Uterus (tissue), 4 donors: ENCODE data around the gene CARD11. TPM values are rescaled to one million over a fixed set of nuclear protein-coding genes. Genes with fewer than 3 reads are reported as not detected.

Source experiments
- DNase-seq, 2 donors: peaks; one replicate each; pipeline ENCODE4 v3.0.0-alpha.2; 2019 to 2020
- H3K27ac ChIP-seq, 2 donors: fragments of 200-600 bp; sonication (generic); 1 replicate in 1 of 2; 2 replicates in 1 of 2; pipeline ENCODE4 v1.5.1; 2016 to 2018
- H3K27me3 ChIP-seq, 2 donors: fragments of 200-600 bp; sonication (generic); one replicate each; pipeline ENCODE4 v1.5.1; 2018 to 2019; ENCODE audit warnings: control low read depth in 1 of 2
- H3K36me3 ChIP-seq, 2 donors: fragments of 200-600 bp; sonication (generic); one replicate each; pipeline ENCODE4 v1.5.1; 2019; ENCODE audit warnings: control low read depth in 1 of 2
- H3K4me1 ChIP-seq, 2 donors: fragments of 200-600 bp; sonication (generic); one replicate each; pipeline ENCODE4 v1.5.1; 2018 to 2019; ENCODE audit warnings: control low read depth in 1 of 2
- H3K4me3 ChIP-seq, 2 donors: fragments of 200-600 bp; sonication (generic); 1 replicate in 1 of 2; 2 replicates in 1 of 2; pipeline ENCODE4 v1.5.1; 2018 to 2019; ENCODE audit warnings: mild to moderate bottlenecking in 1 of 2
- H3K9me3 ChIP-seq, 2 donors: fragments of 200-600 bp; sonication (generic); one replicate each; pipeline ENCODE4 v1.5.1; 2019; ENCODE audit warnings: control low read depth in 1 of 2
- CTCF ChIP-seq, 4 experiments: fragments of 200-600 bp in 2 of 4; fragments of 450-650 bp in 2 of 4; sonication (generic) in 2 of 4; IDR thresholded peaks; one replicate each; pipeline ENCODE4 v1.5.1; 2016 to 2019; ENCODE audit warnings: antibody characterized with exemption in 4 of 4, mild to moderate bottlenecking in 2 of 4, moderate library complexity in 1 of 4
- POLR2A ChIP-seq, 2 donors: fragments of 450-650 bp; IDR thresholded peaks; one replicate each; pipeline ENCODE4 v1.6.1; 2016; ENCODE audit warnings: antibody characterized with exemption in 2 of 2, mild to moderate bottlenecking in 1 of 2, moderate library complexity in 1 of 2
- intact Hi-C: fragments of 100-400 bp; cut with DNase I; formaldehyde crosslinking; loops from one replicate; pipeline ENCODE4 v1.15.1; 2023; ENCODE audit warnings: low total_unique reads
- total RNA-seq, 4 donors: library from RNA; depleted of rRNA in 3 of 4; stranded (reverse); fragments of >200 nt in 3 of 4; gene quantifications; one replicate each; pipeline versions ENCODE4 v1.1.0 to v1.2.4, GENCODE V29; 2014 to 2023
- donor health status: DM: yes; HTN: yes; CAD: no.

Gene CARD11
- total RNA-seq, 4 donors from 2014 or later, result 0.95 to 1.0 TPM; not detected in 2

GRCh38 chr7:2986561-2986960 lies 57.1 kb downstream of the CARD11 start:
- H3K27ac ChIP-seq, result no peak overlapping the region
- no peak overlapping the region for H3K4me3 ChIP-seq
- H3K4me1 ChIP-seq, result no peaks in the 10 kb centered on the region
- TF ChIP-seq CTCF (IDR thresholded peaks at IDR 0.05) (no peak), POLR2A (IDR thresholded peaks at IDR 0.05) (no peak)
- H3K27me3 ChIP-seq, result no peaks in the 10 kb centered on the region
- H3K36me3 ChIP-seq, result no peaks in the 10 kb centered on the region
- DNase-seq, result no peak
- intact Hi-C loops, result no loop called here
- H3K9me3 ChIP-seq, result no peaks in the 10 kb centered on the region

DNA sequence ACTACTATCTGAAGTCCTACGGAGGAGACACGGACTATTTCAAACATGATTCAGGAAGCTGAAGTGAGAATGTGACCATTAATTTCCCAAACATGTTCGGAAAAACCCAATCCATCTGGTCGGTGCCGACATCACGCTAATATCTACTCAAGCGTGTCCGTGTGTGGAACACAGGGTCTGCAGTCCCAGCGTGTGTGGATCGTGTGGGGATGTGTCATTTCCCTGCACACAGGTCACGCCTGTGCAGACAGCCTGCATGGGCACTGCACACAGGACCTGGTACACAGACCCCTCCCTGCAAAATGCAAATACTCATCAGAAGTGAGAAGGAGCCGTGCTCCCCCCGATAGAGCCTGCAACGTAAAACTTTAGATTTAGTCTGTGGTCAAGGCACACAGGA lies 57.8 kb downstream of the CARD11 start:
- Histone ChIP-seq H3K4me3 (no peak overlapping the region), H3K36me3 (no peaks in the 10 kb centered on the region), H3K27me3 (no peaks in the 10 kb centered on the region), H3K4me1 (no peaks in the 10 kb centered on the region), H3K9me3 (no peaks in the 10 kb centered on the region), H3K27ac (no peak overlapping the region)
- DNase-seq, result no peak
- intact Hi-C loops, result no loop called here
- TF ChIP-seq CTCF (IDR thresholded peaks at IDR 0.05) (no peak), POLR2A (IDR thresholded peaks at IDR 0.05) (no peak)

- H3K27me3 ChIP-seq, result no peaks in the 10 kb centered on the region
- intact Hi-C loops, result no loop called here
- no peaks in the 10 kb centered on the region for H3K36me3 ChIP-seq
- TF ChIP-seq CTCF (IDR thresholded peaks at IDR 0.05) (no peak), POLR2A (IDR thresholded peaks at IDR 0.05) (no peak)
- H3K4me3 ChIP-seq, result no peak overlapping the region
- H3K9me3 ChIP-seq, result no peaks in the 10 kb centered on the region
- H3K27ac ChIP-seq, result no peak overlapping the region
- H3K4me1 ChIP-seq, result no peaks in the 10 kb centered on the region
- no peak for DNase-seq
These were observed 59.6 kb downstream of the CARD11 start for GRCh38 chr7:2984091-2984490.

- DNase-seq, result no peak
- Histone ChIP-seq H3K4me1 (no peaks in the 10 kb centered on the region), H3K36me3 (no peaks in the 10 kb centered on the region), H3K27ac (no peak overlapping the region), H3K27me3 (no peaks in the 10 kb centered on the region), H3K4me3 (no peak overlapping the region), H3K9me3 (no peaks in the 10 kb centered on the region)
- intact Hi-C loops, result no loop called here
- TF ChIP-seq POLR2A (IDR thresholded peaks at IDR 0.05) (no peak), CTCF (IDR thresholded peaks at IDR 0.05) (no peak)
These were observed 60.1 kb downstream of the CARD11 start for GRCh38 chr7:2983586-2983985.

DNA sequence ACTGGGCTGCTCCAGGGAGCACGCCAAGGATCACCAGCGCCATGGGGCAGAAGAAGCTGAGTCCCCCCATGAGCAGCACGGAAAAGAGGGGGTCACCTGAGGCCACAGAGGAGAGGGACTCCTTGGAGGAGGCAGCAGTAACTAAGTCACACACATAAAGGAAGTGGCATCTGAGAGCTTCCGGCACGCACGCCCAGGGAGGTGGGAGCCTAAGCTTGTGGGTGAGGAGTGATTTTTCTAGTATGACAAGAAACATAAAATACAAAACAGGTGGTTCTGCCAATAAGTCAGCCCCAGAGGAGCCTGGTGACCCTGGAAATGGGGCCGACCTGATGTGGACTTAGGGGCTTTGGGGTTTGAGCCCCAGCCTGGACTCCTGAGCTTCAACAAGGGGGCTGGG lies 60.8 kb downstream of the CARD11 start:
- no peaks in the 10 kb centered on the region for H3K36me3 ChIP-seq
- H3K27me3 ChIP-seq, result no peaks in the 10 kb centered on the region
- DNase-seq, result no peak
- intact Hi-C loops, result no loop called here
- no peaks in the 10 kb centered on the region for H3K9me3 ChIP-seq
- H3K27ac ChIP-seq, result no peak overlapping the region
- TF ChIP-seq POLR2A (IDR thresholded peaks at IDR 0.05), result no peak
- TF ChIP-seq CTCF (IDR thresholded peaks at IDR 0.05), result no peak
- no peaks in the 10 kb centered on the region for H3K4me1 ChIP-seq
- no peak overlapping the region for H3K4me3 ChIP-seq
